Mucosa of descending colon (tissue), 3 donors: Measurements from ENCODE around the gene SLC16A13. TPM values are rescaled to one million over a fixed set of nuclear protein-coding genes. Genes with fewer than 3 reads are reported as not detected.
"Not testable (repeated sequence)": the region's sequence is repeated elsewhere in the genome, so short reads cannot be mapped to it uniquely, and the experiment has no call there.

Source experiments
- ATAC-seq: fragments of 200-7000 bp; cut with Tn5 transposase; one replicate; pipeline ENCODE4 v1.9.1; 2020; ENCODE audit warnings: mild to moderate bottlenecking, moderate library complexity
- DNase-seq, 3 donors: peaks; one replicate each; pipeline ENCODE4 v3.0.0-alpha.2; 2020
- H3K36me3 ChIP-seq: fragments of 200-600 bp; one replicate; pipeline ENCODE4 v1.8.0; 2021; ENCODE audit warnings: low read depth, mild to moderate bottlenecking
- H3K4me1 ChIP-seq: fragments of 200-600 bp; one replicate; pipeline ENCODE4 v1.8.0; 2021; ENCODE audit warnings: low read depth, mild to moderate bottlenecking
- H3K4me3 ChIP-seq: fragments of 200-600 bp; one replicate; pipeline ENCODE4 v1.8.0; 2021; ENCODE audit warnings: mild to moderate bottlenecking
- H3K9me3 ChIP-seq: fragments of 200-600 bp; one replicate; pipeline ENCODE4 v1.8.0; 2021; ENCODE audit warnings: mild to moderate bottlenecking
- CTCF ChIP-seq: fragments of 200-600 bp; IDR thresholded peaks from one replicate; pipeline ENCODE4 v1.8.0; 2022; ENCODE audit warnings: antibody characterized with exemption, mild to moderate bottlenecking
- intact Hi-C, 2 donors: fragments of 100-400 bp; cut with DNase I in 1 of 2; cut with micrococcal nuclease in 1 of 2; formaldehyde crosslinking; loops; one replicate each; pipeline versions ENCODE4 v1.11.0 to v1.11.1; 2022; cut with DNase I, micrococcal nuclease
- total RNA-seq, 3 donors: library from RNA; stranded (reverse); fragmentation: NEBNext Ultra II Directional in 2 of 3; extraction: Animal tissue kit (Norgen Biotek cat#: 25700) in 2 of 3; gene quantifications; one replicate each; pipeline versions ENCODE4 v1.2.1 to v1.2.4, GENCODE V29; 2021 to 2023
- donor health status: DM: no; HTN: no; CAD: no; lungs with moderate emphysema.
- donor health status: DM: no; HTN: no; CAD: no.
- donor health status: DM: no; HTN: yes; CAD: no.

Gene SLC16A13
- total RNA-seq, 3 donors from 2014 or later, result 3.8 to 7.3 (median 6.6) TPM

GRCh38 chr17:7079581-7080455, 44.0 kb downstream of the SLC16A13 start, which contains the start of gene CLEC10A:
Gene CLEC10A (minus strand): TSS chr17:7080251. CDS start chr17:7078812, 1,439 bp downstream.
- no peak for TF ChIP-seq CTCF
- Histone ChIP-seq H3K4me1 (no peaks in the 10 kb centered on the region), H3K4me3 (no peak within 1 kb of the TSS), H3K36me3 (no peaks in the 10 kb centered on the region), H3K9me3 (no peaks in the 10 kb centered on the region)
- ATAC-seq, result peak; percentile 32
- intact Hi-C loops, result no loop called here
- peak in 1 of 3 donors; percentile 8 for DNase-seq

GRCh38 chr17:7080456-7081041, 44.7 kb downstream of the SLC16A13 start:
- H3K4me1 ChIP-seq, result no peaks in the 10 kb centered on the region
- intact Hi-C loops, result no loop called here
- TF ChIP-seq CTCF, result no peak
- DNase-seq, result no peak
- no peaks in the 10 kb centered on the region for H3K36me3 ChIP-seq
- H3K4me3 ChIP-seq, result no peak overlapping the region
- no peaks in the 10 kb centered on the region for H3K9me3 ChIP-seq
- ATAC-seq, result no peak

- intact Hi-C loops, result no loop called here
- Histone ChIP-seq H3K4me1 (no peaks in the 10 kb centered on the region), H3K36me3 (no peaks in the 10 kb centered on the region), H3K4me3 (no peak overlapping the region), H3K9me3 (no peaks in the 10 kb centered on the region)
- DNase-seq, result peak in 1 of 3 donors; percentile 8
- TF ChIP-seq CTCF, result no peak
- ATAC-seq, result peak; percentile 31
Measured at GRCh38 chr17:7081341-7082062, 45.7 kb downstream of the SLC16A13 start.

GRCh38 chr17:7083592-7083991, 47.8 kb downstream of the SLC16A13 start:
- H3K9me3 ChIP-seq, result no peaks in the 10 kb centered on the region
- no peaks in the 10 kb centered on the region for H3K4me1 ChIP-seq
- no peak overlapping the region for H3K4me3 ChIP-seq
- intact Hi-C loops, result no loop called here
- H3K36me3 ChIP-seq, result no peaks in the 10 kb centered on the region
- ATAC-seq (no peak), DNase-seq (no peak)
- no peak for TF ChIP-seq CTCF

DNA sequence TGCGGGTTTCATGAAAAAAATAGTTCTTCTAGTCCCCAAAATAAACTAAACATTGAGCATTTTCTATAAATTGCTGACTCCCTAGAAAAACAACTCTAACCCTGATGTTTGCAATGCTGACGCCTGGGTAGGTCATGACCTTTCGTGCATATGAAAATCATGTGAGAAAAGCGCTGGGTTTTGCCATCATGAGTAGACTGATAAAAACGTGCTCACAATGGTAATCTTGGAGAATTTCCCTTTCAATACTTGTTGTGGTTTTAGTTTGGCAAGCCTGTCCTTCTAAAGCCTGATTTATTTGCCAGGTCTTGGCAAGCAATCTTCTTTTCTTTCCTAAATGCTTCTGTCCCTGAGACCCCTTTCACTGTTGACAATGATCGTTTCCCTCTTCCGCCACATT, 48.3 kb downstream of the SLC16A13 start:
- DNase-seq (no peak), ATAC-seq (no peak)
- Histone ChIP-seq H3K9me3 (no peaks in the 10 kb centered on the region), H3K4me1 (no peaks in the 10 kb centered on the region), H3K4me3 (no peak overlapping the region), H3K36me3 (no peaks in the 10 kb centered on the region)
- intact Hi-C loops, result no loop called here
- TF ChIP-seq CTCF, result no peak

DNA sequence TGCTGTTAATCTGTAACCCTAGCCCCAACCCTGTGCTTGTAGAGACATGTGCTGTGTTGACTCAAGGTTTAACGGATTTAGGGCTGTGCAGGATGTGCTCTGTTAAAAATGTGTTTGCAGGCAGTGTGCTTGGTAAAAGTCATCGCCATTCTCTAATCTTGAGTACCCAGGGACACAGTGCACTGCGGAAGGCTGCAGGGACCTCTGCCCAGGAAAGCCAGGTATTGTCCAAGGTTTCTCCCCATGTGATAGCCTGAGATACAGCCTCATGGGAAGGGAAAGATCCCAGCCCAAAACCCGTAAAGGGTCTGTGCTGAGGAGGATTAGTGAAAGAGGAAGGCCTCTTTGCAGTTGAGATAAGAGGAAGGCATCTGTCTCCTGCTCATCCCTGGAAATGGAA, 52.6 kb downstream of the SLC16A13 start:
- H3K36me3 ChIP-seq, H3K4me1 ChIP-seq, DNase-seq, intact Hi-C loops, H3K9me3 ChIP-seq, ATAC-seq, H3K4me3 ChIP-seq: not testable (repeated sequence)

GRCh38 chr17:7089570-7089969, 53.8 kb downstream of the SLC16A13 start:
- H3K36me3 ChIP-seq, intact Hi-C loops, H3K4me3 ChIP-seq, ATAC-seq, H3K4me1 ChIP-seq, H3K9me3 ChIP-seq, DNase-seq: not testable (repeated sequence)
